HepG2 (cell line): ENCODE measurements around the gene UAP1. TPM values are rescaled to one million over a fixed set of nuclear protein-coding genes. Genes with fewer than 3 reads are reported as not detected.
A peak's percentile ranks its signal among the peaks of the same experiment; 100 is the strongest.

Experiments used
- ATAC-seq: fragments of 200-7000 bp; cut with Tn5 transposase; 3 replicates; pipeline ENCODE4 v1.9.1; 2020; ENCODE audit warnings: mild to moderate bottlenecking, moderate library complexity
- BruUV-seq: library from RNA; stranded (reverse); fragments of 400-500 nt; replicated peaks from 2 replicates; lab custom pipeline; 2021; lab: Mats Ljungman, UMichigan
- CTCF ChIA-PET: fragments of 300-600 bp; formaldehyde crosslinking; extraction: SDS; loops from one replicate; lab custom pipeline; 2021; ENCODE audit warnings: low total read pairs, inconsistent platforms, low intra/inter-chr PET ratio; lab: Yijun Ruan, JAX
- POLR2A ChIA-PET: fragments of 350-600 bp; sonication (Branson Sonifier 250); formaldehyde crosslinking; loops from one replicate; lab custom pipeline; 2020; ENCODE audit warnings: antibody characterized with exemption, inconsistent platforms; lab: Yijun Ruan, JAX
- DNase-seq: peaks from one replicate; pipeline ENCODE4 v3.0.0-alpha.2; 2015; ENCODE audit warnings: low spot score
- FAIRE-seq: peaks from 3 replicates; lab custom pipeline; 2011; peaks lifted over from hg19 to GRCh38; lab: Jason Lieb, UNC
- H2AFZ ChIP-seq: one replicate; pipeline ENCODE4 v1.6.1; 2011; ENCODE audit warnings: low read length, inconsistent platforms
- H3K27ac ChIP-seq: fragments of 300-600 bp; 3 replicates; pipeline ENCODE4 v1.8.0; 2011; ENCODE audit warnings: mixed run types, mild to moderate bottlenecking, mixed read lengths, low read length, inconsistent platforms; ENCODE audit not compliant: insufficient read depth; ENCODE audit errors: extremely low read length
- H3K27me3 ChIP-seq, 2 experiments: fragments of 200-600 bp in 1 of 2; 2 replicates in 1 of 2; 3 replicates in 1 of 2; pipeline versions ENCODE4 v1.6.0 to v1.8.0; 2011; ENCODE audit warnings: low read length in 2 of 2, mild to moderate bottlenecking in 2 of 2, moderate library complexity in 2 of 2, inconsistent platforms in 1 of 2; ENCODE audit not compliant: insufficient read depth in 2 of 2, control insufficient read depth in 1 of 2
- H3K36me3 ChIP-seq, 2 experiments: fragments of 200-600 bp in 1 of 2; replicated peaks in 1 of 2; 2 replicates in 1 of 2; 3 replicates in 1 of 2; pipeline versions ENCODE4 v1.5.1 to v1.8.0; 2011; ENCODE audit warnings: low read length in 2 of 2, inconsistent platforms in 1 of 2; ENCODE audit not compliant: insufficient read depth in 2 of 2, control insufficient read depth in 1 of 2
- H3K4me1 ChIP-seq: 2 replicates; pipeline ENCODE4 v1.5.1; 2012; ENCODE audit warnings: low read length, inconsistent platforms; ENCODE audit not compliant: insufficient read depth
- H3K4me2 ChIP-seq: 2 replicates; pipeline ENCODE4 v1.6.0; 2011; ENCODE audit warnings: low read depth, low read length, inconsistent platforms
- H3K4me3 ChIP-seq, 3 experiments: fragments of 200-600 bp in 1 of 3; sonication (generic), shearing (Covaris generic) in 1 of 3; replicated peaks in 1 of 3; 2 replicates each; pipeline ENCODE4 v1.5.1; 2011 to 2016; ENCODE audit warnings: low read length in 3 of 3, inconsistent platforms in 2 of 3, low read depth in 2 of 3, mild to moderate bottlenecking in 2 of 3, control low read depth in 1 of 3, mixed read lengths in 1 of 3; ENCODE audit not compliant: insufficient read depth in 1 of 3
- H3K79me2 ChIP-seq: one replicate; pipeline ENCODE4 v1.6.1; 2011; ENCODE audit warnings: low read length, inconsistent platforms; ENCODE audit not compliant: insufficient read depth
- H3K9ac ChIP-seq: 2 replicates; pipeline ENCODE4 v1.6.0; 2011; ENCODE audit warnings: mild to moderate bottlenecking, low read depth, low read length, inconsistent platforms; ENCODE audit not compliant: insufficient read depth
- H3K9me3 ChIP-seq: 2 replicates; pipeline ENCODE4 v1.5.1; 2012; ENCODE audit warnings: mild to moderate bottlenecking, low read length
- H4K20me1 ChIP-seq: 2 replicates; pipeline ENCODE4 v1.6.0; 2011; ENCODE audit warnings: inconsistent platforms, mild to moderate bottlenecking, low read length, moderate library complexity; ENCODE audit not compliant: insufficient read depth
- CBX1 ChIP-seq: IDR thresholded peaks from one replicate; pipeline ENCODE4 v1.6.1; 2016; ENCODE audit warnings: antibody characterized with exemption, low read depth
- FOXA3 ChIP-seq: IDR thresholded peaks from 2 replicates; pipeline ENCODE4 v1.6.1; 2016; ENCODE audit warnings: missing genetic modification reagents, missing compliant biosample characterization
- FOXC1 ChIP-seq: sonication (generic); formaldehyde crosslinking; IDR thresholded peaks from 2 replicates; pipeline ENCODE4 v1.8.0; 2022; ENCODE audit warnings: mild to moderate bottlenecking, missing genetic modification reagents, borderline replicate concordance
- FOXO1 ChIP-seq: sonication (generic); formaldehyde crosslinking; IDR thresholded peaks from 2 replicates; pipeline ENCODE4 v1.4.0; 2020; ENCODE audit warnings: missing genetic modification reagents
- MZF1 ChIP-seq: sonication (generic); formaldehyde crosslinking; IDR thresholded peaks from 2 replicates; pipeline ENCODE4 v1.8.1; 2023; ENCODE audit warnings: mild to moderate bottlenecking, missing genetic modification reagents, borderline replicate concordance
- NFATC3 ChIP-seq: sonication (generic); formaldehyde crosslinking; IDR thresholded peaks from 2 replicates; pipeline ENCODE4 v1.5.1; 2020; ENCODE audit warnings: mild to moderate bottlenecking, missing genetic modification reagents
- STAT5B ChIP-seq: sonication (generic); formaldehyde crosslinking; IDR thresholded peaks from 2 replicates; pipeline ENCODE4 v1.4.0; 2020; ENCODE audit warnings: missing genetic modification reagents
- ZFY ChIP-seq: sonication (generic); formaldehyde crosslinking; IDR thresholded peaks from 2 replicates; pipeline ENCODE4 v1.4.0; 2020; ENCODE audit warnings: missing genetic modification reagents
- ZKSCAN1 ChIP-seq: fragments of 150-350 bp; IDR thresholded peaks from 2 replicates; pipeline ENCODE4 v1.6.1; 2014; ENCODE audit warnings: low read length
- ZNF143 ChIP-seq: sonication (generic); formaldehyde crosslinking; IDR thresholded peaks from 2 replicates; pipeline ENCODE4 v1.4.0; 2020; ENCODE audit warnings: missing genetic modification reagents
- ZNF570 ChIP-seq: sonication (generic); formaldehyde crosslinking; IDR thresholded peaks from 2 replicates; pipeline ENCODE4 v1.4.0; 2020; ENCODE audit warnings: mild to moderate bottlenecking, missing genetic modification reagents, borderline replicate concordance
- ZNF615 ChIP-seq: sonication (generic); formaldehyde crosslinking; IDR thresholded peaks from 2 replicates; pipeline ENCODE4 v1.5.0; 2020; ENCODE audit warnings: mild to moderate bottlenecking, missing genetic modification reagents, borderline replicate concordance
- WGBS: methylation state at CpG from one replicate; pipeline ENCODE4 v1.1.6; 2017; ENCODE audit warnings: low lambda C conversion rate; 5-methylcytosine and 5-hydroxymethylcytosine counted together
- in situ Hi-C: cut with HindIII; loops from 2 replicates; pipeline ENCODE4 v1.10.0; 2017; ENCODE audit warnings: low pct_unique_long_range_greater_than_20kb; ENCODE audit not compliant: extremely low pct_ligation_motif_present
- intact Hi-C: fragments of 100-400 bp; cut with micrococcal nuclease; formaldehyde crosslinking; loops from one replicate; pipeline ENCODE4 v1.10.0; 2022; ENCODE audit not compliant: unreplicated experiment
- polyA plus RNA-seq, 8 experiments: library from polyadenylated mRNA; depleted of rRNA in 3 of 8; stranded (reverse) in 7 of 8; unstranded in 1 of 8; fragments of >200 nt; fragmentation: Illumina TruSeq in 4 of 8; extraction: Trizol in 4 of 8; gene quantifications; 2 replicates each; pipeline versions ENCODE4 v1.2.1 to v1.2.3, GENCODE V29; 2011 to 2016; ENCODE audit warnings: low read depth in 4 of 8, missing spikeins in 1 of 8, mixed read lengths in 1 of 8; ENCODE audit not compliant: insufficient read depth in 1 of 8
- total RNA-seq, 5 experiments: library from RNA; depleted of rRNA; stranded (reverse); fragments of >200 nt; fragmentation: Illumina TruSeq; extraction: Trizol; gene quantifications; 2 replicates each; pipeline ENCODE4 v1.2.3, GENCODE V29; 2016; ENCODE audit warnings: low read depth in 1 of 5
- TF ChIP-seq, protein P1 (sequence below): sonication (generic); formaldehyde crosslinking; IDR thresholded peaks from 2 replicates; pipeline ENCODE4 v1.4.0; 2020; ENCODE audit warnings: missing genetic modification reagents
- TF ChIP-seq, protein P2 (sequence below): sonication (generic); formaldehyde crosslinking; IDR thresholded peaks from 2 replicates; pipeline ENCODE4 v1.4.0; 2020; ENCODE audit warnings: mild to moderate bottlenecking, missing genetic modification reagents
- TF ChIP-seq, protein P3 (sequence below): fragments of 450-650 bp; IDR thresholded peaks from 2 replicates; pipeline ENCODE4 v1.6.1; 2016

UAP1 gene
- total and polyA plus RNA-seq, 2 of the 13 experiments (the other 11 are each of a cell fraction or from before 2014, with no cell fraction given): 48.4 to 117 TPM

DNA sequence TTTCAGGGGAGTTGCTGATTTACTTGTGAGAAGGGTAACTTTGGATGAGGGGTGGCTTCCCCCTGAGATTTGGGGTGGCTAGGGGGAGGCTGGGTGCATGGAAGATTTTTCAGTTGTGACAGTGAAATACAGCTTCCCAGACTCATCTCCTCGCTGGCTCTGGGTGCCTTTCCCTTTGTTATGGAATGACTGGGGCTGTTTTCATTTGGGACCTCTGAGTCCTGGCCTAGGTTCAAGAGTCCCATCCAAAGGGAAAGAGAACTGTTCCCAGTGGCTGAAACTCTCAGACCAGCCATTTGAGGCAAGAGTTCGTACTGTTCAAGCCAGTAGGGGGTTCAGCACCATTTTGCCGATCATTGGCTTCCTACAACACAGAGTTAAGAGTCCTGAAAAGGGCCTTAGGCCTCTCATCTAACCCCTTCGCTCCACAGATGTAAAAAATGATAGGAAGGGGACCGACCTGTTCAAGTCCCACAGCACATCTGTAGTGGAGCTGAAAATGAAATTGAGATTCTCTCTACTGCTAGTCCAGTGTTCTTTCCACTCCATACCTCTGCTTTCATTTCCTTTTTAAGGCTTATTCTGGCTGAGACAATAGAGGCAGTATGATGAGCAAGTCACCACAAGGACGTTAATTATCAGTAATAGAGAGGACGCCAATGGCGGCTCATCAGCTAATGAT, 71.7 kb downstream of the UAP1 start (continued):
- TF ChIP-seq, protein P1, sequence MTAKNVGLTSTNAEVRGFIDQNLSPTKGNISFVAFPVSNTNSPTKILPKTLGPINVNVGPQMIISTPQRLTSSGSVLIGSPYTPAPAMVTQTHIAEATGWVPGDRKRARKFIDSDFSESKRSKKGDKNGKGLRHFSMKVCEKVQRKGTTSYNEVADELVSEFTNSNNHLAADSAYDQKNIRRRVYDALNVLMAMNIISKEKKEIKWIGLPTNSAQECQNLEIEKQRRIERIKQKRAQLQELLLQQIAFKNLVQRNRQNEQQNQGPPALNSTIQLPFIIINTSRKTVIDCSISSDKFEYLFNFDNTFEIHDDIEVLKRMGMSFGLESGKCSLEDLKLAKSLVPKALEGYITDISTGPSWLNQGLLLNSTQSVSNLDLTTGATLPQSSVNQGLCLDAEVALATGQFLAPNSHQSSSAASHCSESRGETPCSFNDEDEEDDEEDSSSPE (CRISPR knock-in tag): no peak
- TF ChIP-seq FOXC1 (CRISPR knock-in tag): no peak

DNA sequence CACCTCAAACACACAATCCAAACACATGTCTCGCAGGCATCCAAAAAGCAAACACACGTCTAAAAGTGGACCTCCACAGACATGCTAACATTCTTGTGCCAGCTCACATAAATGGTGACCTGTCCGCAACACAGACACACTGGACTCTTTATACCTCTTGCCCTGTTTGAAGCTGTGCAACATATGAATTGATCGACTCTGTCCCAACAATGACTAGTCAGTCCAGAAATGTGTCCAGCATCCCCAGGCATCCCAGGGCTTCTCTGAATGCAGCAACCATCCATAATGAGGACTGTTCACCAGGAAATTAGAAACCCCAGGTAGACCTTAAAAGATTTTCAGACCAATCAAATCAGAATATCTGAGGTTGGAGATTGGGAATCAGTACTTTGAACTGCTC, 73.9 kb downstream of the UAP1 start:
- Histone ChIP-seq H2AFZ (no peak overlapping the region), H4K20me1 (no peaks in the 10 kb centered on the region), H3K36me3 (no peaks in the 10 kb centered on the region), H3K9me3 (no peaks in the 10 kb centered on the region), H3K27ac (no peak overlapping the region), H3K27me3 (no peaks in the 10 kb centered on the region), H3K4me1 (no peaks in the 10 kb centered on the region), H3K79me2 (no peaks in the 10 kb centered on the region), H3K9ac (no peak overlapping the region), H3K4me3 (no peak overlapping the region), H3K4me2 (no peak overlapping the region)
- POLR2A ChIA-PET: no interaction called here
- intact Hi-C loops (no loop called here), in situ Hi-C loops (no loop called here)
- ATAC-seq (peak; percentile 66), FAIRE-seq (no peak), DNase-seq (peak; percentile 20)
- CTCF ChIA-PET: no interaction called here
- 43% methylated on average over 4 of the region's 4 CpGs for WGBS
- BruUV-seq: no TSS peak
- TF ChIP-seq FOXA3 (CRISPR knock-in tag): no peak
- no peak for TF ChIP-seq ZNF143 (CRISPR knock-in tag)
- TF ChIP-seq MZF1: no peak
- TF ChIP-seq, protein P2, sequence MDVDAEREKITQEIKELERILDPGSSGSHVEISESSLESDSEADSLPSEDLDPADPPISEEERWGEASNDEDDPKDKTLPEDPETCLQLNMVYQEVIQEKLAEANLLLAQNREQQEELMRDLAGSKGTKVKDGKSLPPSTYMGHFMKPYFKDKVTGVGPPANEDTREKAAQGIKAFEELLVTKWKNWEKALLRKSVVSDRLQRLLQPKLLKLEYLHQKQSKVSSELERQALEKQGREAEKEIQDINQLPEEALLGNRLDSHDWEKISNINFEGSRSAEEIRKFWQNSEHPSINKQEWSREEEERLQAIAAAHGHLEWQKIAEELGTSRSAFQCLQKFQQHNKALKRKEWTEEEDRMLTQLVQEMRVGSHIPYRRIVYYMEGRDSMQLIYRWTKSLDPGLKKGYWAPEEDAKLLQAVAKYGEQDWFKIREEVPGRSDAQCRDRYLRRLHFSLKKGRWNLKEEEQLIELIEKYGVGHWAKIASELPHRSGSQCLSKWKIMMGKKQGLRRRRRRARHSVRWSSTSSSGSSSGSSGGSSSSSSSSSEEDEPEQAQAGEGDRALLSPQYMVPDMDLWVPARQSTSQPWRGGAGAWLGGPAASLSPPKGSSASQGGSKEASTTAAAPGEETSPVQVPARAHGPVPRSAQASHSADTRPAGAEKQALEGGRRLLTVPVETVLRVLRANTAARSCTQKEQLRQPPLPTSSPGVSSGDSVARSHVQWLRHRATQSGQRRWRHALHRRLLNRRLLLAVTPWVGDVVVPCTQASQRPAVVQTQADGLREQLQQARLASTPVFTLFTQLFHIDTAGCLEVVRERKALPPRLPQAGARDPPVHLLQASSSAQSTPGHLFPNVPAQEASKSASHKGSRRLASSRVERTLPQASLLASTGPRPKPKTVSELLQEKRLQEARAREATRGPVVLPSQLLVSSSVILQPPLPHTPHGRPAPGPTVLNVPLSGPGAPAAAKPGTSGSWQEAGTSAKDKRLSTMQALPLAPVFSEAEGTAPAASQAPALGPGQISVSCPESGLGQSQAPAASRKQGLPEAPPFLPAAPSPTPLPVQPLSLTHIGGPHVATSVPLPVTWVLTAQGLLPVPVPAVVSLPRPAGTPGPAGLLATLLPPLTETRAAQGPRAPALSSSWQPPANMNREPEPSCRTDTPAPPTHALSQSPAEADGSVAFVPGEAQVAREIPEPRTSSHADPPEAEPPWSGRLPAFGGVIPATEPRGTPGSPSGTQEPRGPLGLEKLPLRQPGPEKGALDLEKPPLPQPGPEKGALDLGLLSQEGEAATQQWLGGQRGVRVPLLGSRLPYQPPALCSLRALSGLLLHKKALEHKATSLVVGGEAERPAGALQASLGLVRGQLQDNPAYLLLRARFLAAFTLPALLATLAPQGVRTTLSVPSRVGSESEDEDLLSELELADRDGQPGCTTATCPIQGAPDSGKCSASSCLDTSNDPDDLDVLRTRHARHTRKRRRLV (CRISPR knock-in tag): no peak
- TF ChIP-seq CBX1: no peak
- no peak for TF ChIP-seq FOXO1
- TF ChIP-seq ZNF615 (CRISPR knock-in tag): no peak
- TF ChIP-seq ZFY (CRISPR knock-in tag): no peak
- TF ChIP-seq, protein P3, sequence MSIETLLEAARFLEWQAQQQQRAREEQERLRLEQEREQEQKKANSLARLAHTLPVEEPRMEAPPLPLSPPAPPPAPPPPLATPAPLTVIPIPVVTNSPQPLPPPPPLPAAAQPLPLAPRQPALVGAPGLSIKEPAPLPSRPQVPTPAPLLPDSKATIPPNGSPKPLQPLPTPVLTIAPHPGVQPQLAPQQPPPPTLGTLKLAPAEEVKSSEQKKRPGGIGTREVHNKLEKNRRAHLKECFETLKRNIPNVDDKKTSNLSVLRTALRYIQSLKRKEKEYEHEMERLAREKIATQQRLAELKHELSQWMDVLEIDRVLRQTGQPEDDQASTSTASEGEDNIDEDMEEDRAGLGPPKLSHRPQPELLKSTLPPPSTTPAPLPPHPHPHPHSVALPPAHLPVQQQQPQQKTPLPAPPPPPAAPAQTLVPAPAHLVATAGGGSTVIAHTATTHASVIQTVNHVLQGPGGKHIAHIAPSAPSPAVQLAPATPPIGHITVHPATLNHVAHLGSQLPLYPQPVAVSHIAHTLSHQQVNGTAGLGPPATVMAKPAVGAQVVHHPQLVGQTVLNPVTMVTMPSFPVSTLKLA: no peak
- no peak for TF ChIP-seq STAT5B (CRISPR knock-in tag)
- TF ChIP-seq NFATC3 (CRISPR knock-in tag): no peak
- TF ChIP-seq ZKSCAN1: no peak
- TF ChIP-seq ZNF570 (CRISPR knock-in tag): no peak
